Mesothelial cell of epicardium (in vitro differentiated cells): ENCODE measurements around the gene GDI1. TPM values are rescaled to one million over a fixed set of nuclear protein-coding genes. Genes with fewer than 3 reads are reported as not detected.

Source experiments
- DNase-seq, 2 experiments: peaks; one replicate each; pipeline ENCODE4 v3.0.0; 2021; ENCODE audit warnings: low spot score in 2 of 2; ENCODE audit not compliant: unreplicated experiment in 2 of 2
- H3K27ac Mint-ChIP-seq: 2 replicates; pipeline ENCODE4 v1.8.0; 2021; ENCODE audit warnings: mixed read lengths
- H3K27me3 Mint-ChIP-seq: 2 replicates; pipeline ENCODE4 v1.8.0; 2021; ENCODE audit warnings: low read depth, mixed read lengths
- H3K36me3 Mint-ChIP-seq: 2 replicates; pipeline ENCODE4 v1.8.0; 2021; ENCODE audit warnings: mixed read lengths
- H3K4me1 Mint-ChIP-seq: 2 replicates; pipeline ENCODE4 v1.8.0; 2021; ENCODE audit warnings: mixed read lengths
- H3K4me3 Mint-ChIP-seq: 2 replicates; pipeline ENCODE4 v1.8.0; 2021; ENCODE audit warnings: mild to moderate bottlenecking, moderate library complexity, mixed read lengths
- H3K9me3 Mint-ChIP-seq: 2 replicates; pipeline ENCODE4 v1.8.0; 2021; ENCODE audit warnings: mixed read lengths
- CTCF ChIP-seq: fragments of 200-600 bp; sonication (generic); IDR thresholded peaks from one replicate; pipeline ENCODE4 v1.5.0; 2021; ENCODE audit warnings: antibody characterized with exemption; ENCODE audit not compliant: unreplicated experiment
- microRNA-seq: library from miRNA; unstranded; fragments of <30 nt; microRNA quantifications from one replicate; pipeline ENCODE4 v1.2.0, GENCODE V29; 2021; ENCODE audit warnings: inconsistent platforms, mixed read lengths
- total RNA-seq: library from RNA; stranded (reverse); gene quantifications from 3 replicates; pipeline ENCODE4 v1.2.1, GENCODE V29; 2021

Gene GDI1
- total RNA-seq, 1 donor from 2014 or later: 150 TPM

GRCh38 chrX:154490414-154491083 is 53.6 kb downstream of the GDI1 start, which contains the start of gene SLC10A3:
Gene SLC10A3 (minus strand): TSS chrX:154490629. CDS start chrX:154488940, 1,689 bp downstream.
- Mint-ChIP-seq H3K27me3 (no peaks in the 10 kb centered on the region), H3K36me3 (peaks cover 6% of the 10 kb centered on the region), H3K27ac (peak within 1 kb of the TSS; percentile 97), H3K9me3 (no peaks in the 10 kb centered on the region), H3K4me3 (peak within 1 kb of the TSS; percentile 84), H3K4me1 (peaks cover 12% of the 10 kb centered on the region)
- peak; percentile 82 to 86 for DNase-seq
- TF ChIP-seq CTCF: no peak

Small RNA genes within 50 kb of the gene (microRNA-seq; reads per million reads assigned to microRNA genes)
- gene MIR6858: 6.2 reads per million, percentile 24 among the genes with 10 or more reads in this experiment

Other genes starting within 250 kb of the GDI1 start
- gene OPN1MW2, start 217.4 kb upstream of the GDI1 start, total RNA-seq: not detected in 3 replicates
- not detected in 3 replicates for gene OPN1MW3, start 179.6 kb upstream of the GDI1 start, total RNA-seq
- gene TEX28, start 142.0 kb upstream of the GDI1 start, total RNA-seq: not detected in 3 replicates
- 0.20 to 0.59 TPM (median 0.38 TPM) in 3 replicates for gene TKTL1, start 141.4 kb upstream of the GDI1 start, total RNA-seq
- gene FLNA, start 62.5 kb upstream of the GDI1 start, total RNA-seq: 1,336 to 1,412 TPM (median 1,356 TPM) in 3 replicates
- 71.4 to 76.3 TPM (median 71.9 TPM) in 3 replicates for gene EMD, start 57.9 kb upstream of the GDI1 start, total RNA-seq
- gene RPL10, start 38.8 kb upstream of the GDI1 start, total RNA-seq: 2,969 to 3,108 TPM (median 3,066 TPM) in 3 replicates
- 18.5 to 19.4 TPM (median 18.6 TPM) in 3 replicates for gene DNASE1L1, start 27.9 kb upstream of the GDI1 start, total RNA-seq
- 36.7 to 40.8 TPM (median 40.3 TPM) in 3 replicates for gene TAFAZZIN, start 25.6 kb upstream of the GDI1 start, total RNA-seq
- 77.6 to 78.2 TPM (median 78.2 TPM) in 3 replicates for gene ATP6AP1, start 8.5 kb upstream of the GDI1 start, total RNA-seq
- 52.5 to 57.6 TPM (median 54.1 TPM) in 3 replicates for gene FAM50A, start 7.0 kb downstream of the GDI1 start, total RNA-seq
- gene PLXNA3, start 21.1 kb downstream of the GDI1 start, total RNA-seq: 126 to 133 TPM (median 128 TPM) in 3 replicates
- 15.3 to 16.5 TPM (median 15.8 TPM) in 3 replicates for gene LAGE3, start 42.1 kb downstream of the GDI1 start, total RNA-seq
- gene UBL4A, start 49.5 kb downstream of the GDI1 start, total RNA-seq: 28.4 to 29.3 TPM (median 29.2 TPM) in 3 replicates
- 30.1 to 30.8 TPM (median 30.2 TPM) in 3 replicates for gene SLC10A3, start 53.5 kb downstream of the GDI1 start, total RNA-seq
- gene FAM3A, start 79.1 kb downstream of the GDI1 start, total RNA-seq: 39.1 to 42.9 TPM (median 41.1 TPM) in 3 replicates
- gene G6PD, start 109.7 kb downstream of the GDI1 start, total RNA-seq: 54.4 to 56.5 TPM (median 55.8 TPM) in 3 replicates
- 19.1 to 20.6 TPM (median 19.1 TPM) in 3 replicates for gene IKBKG, start 110.5 kb downstream of the GDI1 start, total RNA-seq
- not detected in 3 replicates for gene CTAG1A, start 148.0 kb downstream of the GDI1 start, total RNA-seq
- not detected in 3 replicates for gene CTAG1B, start 182.1 kb downstream of the GDI1 start, total RNA-seq
- not detected in 3 replicates for gene CTAG2, start 216.4 kb downstream of the GDI1 start, total RNA-seq